BE2C (cell line): ENCODE results near the gene GRK4.

Experiments
- DNase-seq: peaks from one replicate; pipeline ENCODE4 v3.0.0-alpha.2; 2020
- H3K27me3 ChIP-seq: fragments of 250-450 bp; sonication (Bioruptor Pico); 2 replicates; pipeline ENCODE4 v1.5.1; 2020; ENCODE audit warnings: mild to moderate bottlenecking
- H3K36me3 ChIP-seq: fragments of 250-450 bp; sonication (Bioruptor Pico); 2 replicates; pipeline ENCODE4 v1.5.1; 2020; ENCODE audit warnings: mild to moderate bottlenecking
- H3K4me1 ChIP-seq: fragments of 250-450 bp; sonication (Bioruptor Pico); 2 replicates; pipeline ENCODE4 v1.5.1; 2020
- H3K4me3 ChIP-seq: 2 replicates; pipeline ENCODE4 v1.5.1; 2011; ENCODE audit warnings: low read depth, low read length
- H3K9me3 ChIP-seq: fragments of 250-450 bp; sonication (Bioruptor Pico); 2 replicates; pipeline ENCODE4 v1.5.1; 2020
- TF ChIP-seq, protein P1 (sequence below): IDR thresholded peaks from 2 replicates; pipeline ENCODE4 v1.5.1; 2012; ENCODE audit warnings: mild to moderate bottlenecking, low read depth, low read length

The GRK4 gene

DNA sequence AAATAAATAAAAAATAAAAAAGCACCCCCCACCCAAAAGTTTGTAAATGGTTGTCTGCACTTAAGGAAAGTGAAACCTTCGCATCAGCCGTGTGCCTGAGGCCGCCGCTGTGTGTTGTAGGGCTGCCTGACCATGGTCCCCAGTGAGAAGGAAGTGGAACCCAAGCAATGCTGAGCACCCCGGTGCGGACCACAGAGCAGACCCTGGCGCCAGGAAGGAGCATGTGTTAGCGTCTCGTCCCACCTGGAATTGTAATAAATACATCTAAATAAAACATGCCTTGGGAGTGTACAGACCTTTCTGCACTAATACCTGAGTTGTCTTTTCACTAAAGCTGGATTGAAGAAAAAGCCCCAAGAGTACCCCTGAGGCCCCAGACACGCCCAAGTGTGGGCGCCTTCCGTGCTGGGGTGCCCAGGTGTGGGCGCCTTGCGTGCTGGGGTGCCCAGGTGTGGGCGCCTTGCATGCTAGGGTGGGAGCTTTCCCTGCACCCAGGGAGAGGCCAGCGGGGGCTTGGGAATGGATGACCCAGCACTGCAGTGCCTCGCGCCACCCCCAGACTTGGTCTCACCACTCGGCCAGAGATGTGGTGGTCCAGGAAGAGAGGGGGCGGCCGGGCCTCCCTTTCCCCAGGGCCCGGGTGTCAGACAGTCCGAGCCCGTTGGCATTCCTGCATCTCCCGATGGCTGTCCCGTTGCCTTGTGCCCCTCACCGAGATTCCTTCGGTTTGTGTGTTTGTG lies 77.3 kb downstream of the GRK4 start:
- H3K4me3 ChIP-seq = peak overlapping the region; percentile 78
- no peaks in the 10 kb centered on the region for H3K27me3 ChIP-seq
- H3K4me1 ChIP-seq = no peaks in the 10 kb centered on the region
- no peak for DNase-seq
- TF ChIP-seq, protein P1, sequence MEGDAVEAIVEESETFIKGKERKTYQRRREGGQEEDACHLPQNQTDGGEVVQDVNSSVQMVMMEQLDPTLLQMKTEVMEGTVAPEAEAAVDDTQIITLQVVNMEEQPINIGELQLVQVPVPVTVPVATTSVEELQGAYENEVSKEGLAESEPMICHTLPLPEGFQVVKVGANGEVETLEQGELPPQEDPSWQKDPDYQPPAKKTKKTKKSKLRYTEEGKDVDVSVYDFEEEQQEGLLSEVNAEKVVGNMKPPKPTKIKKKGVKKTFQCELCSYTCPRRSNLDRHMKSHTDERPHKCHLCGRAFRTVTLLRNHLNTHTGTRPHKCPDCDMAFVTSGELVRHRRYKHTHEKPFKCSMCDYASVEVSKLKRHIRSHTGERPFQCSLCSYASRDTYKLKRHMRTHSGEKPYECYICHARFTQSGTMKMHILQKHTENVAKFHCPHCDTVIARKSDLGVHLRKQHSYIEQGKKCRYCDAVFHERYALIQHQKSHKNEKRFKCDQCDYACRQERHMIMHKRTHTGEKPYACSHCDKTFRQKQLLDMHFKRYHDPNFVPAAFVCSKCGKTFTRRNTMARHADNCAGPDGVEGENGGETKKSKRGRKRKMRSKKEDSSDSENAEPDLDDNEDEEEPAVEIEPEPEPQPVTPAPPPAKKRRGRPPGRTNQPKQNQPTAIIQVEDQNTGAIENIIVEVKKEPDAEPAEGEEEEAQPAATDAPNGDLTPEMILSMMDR = no peak
- H3K36me3 ChIP-seq = no peaks in the 10 kb centered on the region
- no peaks in the 10 kb centered on the region for H3K9me3 ChIP-seq

DNA sequence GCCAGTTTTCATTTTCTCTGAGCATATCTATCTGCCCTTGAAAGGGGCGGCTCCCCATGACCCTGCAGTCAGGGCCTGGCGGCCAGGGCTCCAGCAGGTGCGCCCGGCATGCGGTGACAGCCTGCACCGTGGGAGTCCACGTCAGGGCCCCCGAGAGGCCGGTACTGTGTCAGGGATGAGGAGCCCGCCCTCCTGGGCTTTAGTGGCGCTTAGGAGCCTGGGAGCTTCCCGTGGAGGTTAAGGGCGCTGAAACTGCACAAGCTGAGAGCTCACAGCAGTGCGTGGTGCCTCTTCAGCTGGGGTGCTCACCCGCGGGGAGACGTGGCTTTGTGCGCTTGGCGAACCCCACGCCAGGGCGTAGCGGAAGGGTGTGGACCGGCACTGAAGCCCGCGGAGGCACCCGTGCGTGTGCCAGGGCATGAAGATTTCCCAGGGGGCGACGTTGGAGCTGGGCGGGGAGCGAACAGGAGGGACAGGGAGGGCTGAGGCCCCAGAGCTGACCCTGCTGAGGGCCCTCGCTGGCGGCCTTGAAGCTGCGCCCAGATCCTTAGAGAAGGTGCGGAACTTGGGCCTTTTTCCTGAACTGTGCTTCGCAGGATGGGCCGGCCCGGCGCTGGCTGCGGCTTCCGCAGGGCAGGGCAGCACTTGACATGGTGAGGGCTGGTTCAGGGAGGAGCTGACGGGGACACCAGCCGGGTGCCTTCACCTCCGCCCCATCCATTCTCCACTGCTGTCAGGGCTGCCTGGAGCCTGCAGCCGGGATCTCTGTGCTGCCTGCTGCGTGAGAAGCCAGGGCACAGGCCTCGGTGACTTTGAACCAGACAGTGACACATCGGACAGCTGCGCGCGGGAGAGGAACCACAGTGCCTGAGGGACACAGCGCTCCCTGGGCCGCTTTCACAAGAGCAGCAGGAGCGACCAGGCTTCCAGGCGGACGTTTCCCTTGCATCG lies 78.1 kb downstream of the GRK4 start:
- peak; percentile 79 for DNase-seq
- H3K27me3 ChIP-seq = no peaks in the 10 kb centered on the region

DNA sequence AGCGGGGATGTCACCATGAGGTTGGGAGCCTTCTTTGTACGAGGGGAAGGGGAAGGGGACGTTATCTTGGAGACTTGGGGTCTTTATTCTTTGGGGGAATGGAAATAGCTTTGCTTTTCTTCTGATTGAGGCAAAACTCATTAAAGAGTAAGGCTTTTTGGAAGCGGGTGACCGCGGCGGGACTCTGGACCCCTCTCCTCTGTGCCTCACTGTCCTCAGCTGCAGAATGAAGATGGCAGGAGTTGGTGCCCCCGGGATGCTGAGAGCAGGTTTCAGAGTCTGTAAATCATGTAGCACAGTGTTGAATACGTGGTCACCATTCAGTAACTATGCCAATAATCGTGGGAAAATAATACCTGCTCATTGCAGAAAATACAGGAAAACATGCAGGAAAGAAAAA lies 78.9 kb downstream of the GRK4 start:
- no peak for DNase-seq
- Histone ChIP-seq H3K4me3 (peak overlapping the region; percentile 78), H3K36me3 (no peaks in the 10 kb centered on the region), H3K27me3 (no peaks in the 10 kb centered on the region), H3K4me1 (no peaks in the 10 kb centered on the region), H3K9me3 (no peaks in the 10 kb centered on the region)
- TF ChIP-seq, protein P1 = 0 out of 2 replicates have a peak, but pooled peaks have one; percentile 0

More for the DNA sequence above, 78.1 kb downstream of the GRK4 start:
- H3K9me3 ChIP-seq = no peaks in the 10 kb centered on the region
- H3K36me3 ChIP-seq = no peaks in the 10 kb centered on the region
- H3K4me1 ChIP-seq = no peaks in the 10 kb centered on the region
- TF ChIP-seq, protein P1 = 0 out of 2 replicates have a peak, but pooled peaks have one; percentile 3
- peak overlapping the region; percentile 78 for H3K4me3 ChIP-seq

DNA sequence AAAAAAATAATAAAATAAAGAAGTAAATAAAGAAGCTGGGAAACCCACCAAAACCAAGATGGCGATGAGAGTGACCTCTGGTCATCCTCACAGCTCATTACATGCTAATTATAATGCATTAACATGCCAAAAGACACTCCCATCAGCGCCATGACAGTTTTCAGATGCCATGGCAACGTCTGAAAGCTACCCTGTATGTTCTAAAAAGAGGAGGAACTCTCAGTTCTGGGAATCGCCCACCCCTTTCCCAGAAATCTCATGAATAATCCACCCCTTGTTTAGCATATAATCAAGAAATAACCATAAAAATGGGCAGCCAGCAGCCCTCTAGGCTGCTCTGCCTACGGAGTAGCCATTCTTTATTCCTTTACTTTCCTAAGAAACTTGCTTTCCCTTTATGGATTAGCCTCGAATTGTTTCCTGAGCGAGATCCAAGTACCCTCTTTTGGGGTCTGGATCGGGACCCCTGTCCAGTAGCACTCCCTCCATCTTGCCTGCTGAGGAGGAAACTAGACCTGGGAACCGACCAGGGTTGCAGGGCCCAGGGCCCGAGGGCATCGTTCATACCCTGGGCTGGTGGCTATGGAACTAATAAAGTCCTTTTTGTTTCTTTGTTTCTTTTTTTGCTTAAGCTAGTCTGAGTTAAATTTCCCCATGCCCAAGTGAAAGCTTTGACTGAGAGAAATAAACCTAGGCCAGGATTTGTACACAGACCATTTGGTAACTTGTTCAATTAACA lies 80.1 kb downstream of the GRK4 start:
- no peak for DNase-seq
- Histone ChIP-seq H3K27me3 (no peaks in the 10 kb centered on the region), H3K4me1 (no peaks in the 10 kb centered on the region), H3K9me3 (no peaks in the 10 kb centered on the region), H3K4me3 (no peak overlapping the region), H3K36me3 (no peaks in the 10 kb centered on the region)
- TF ChIP-seq, protein P1 = no peak

DNA sequence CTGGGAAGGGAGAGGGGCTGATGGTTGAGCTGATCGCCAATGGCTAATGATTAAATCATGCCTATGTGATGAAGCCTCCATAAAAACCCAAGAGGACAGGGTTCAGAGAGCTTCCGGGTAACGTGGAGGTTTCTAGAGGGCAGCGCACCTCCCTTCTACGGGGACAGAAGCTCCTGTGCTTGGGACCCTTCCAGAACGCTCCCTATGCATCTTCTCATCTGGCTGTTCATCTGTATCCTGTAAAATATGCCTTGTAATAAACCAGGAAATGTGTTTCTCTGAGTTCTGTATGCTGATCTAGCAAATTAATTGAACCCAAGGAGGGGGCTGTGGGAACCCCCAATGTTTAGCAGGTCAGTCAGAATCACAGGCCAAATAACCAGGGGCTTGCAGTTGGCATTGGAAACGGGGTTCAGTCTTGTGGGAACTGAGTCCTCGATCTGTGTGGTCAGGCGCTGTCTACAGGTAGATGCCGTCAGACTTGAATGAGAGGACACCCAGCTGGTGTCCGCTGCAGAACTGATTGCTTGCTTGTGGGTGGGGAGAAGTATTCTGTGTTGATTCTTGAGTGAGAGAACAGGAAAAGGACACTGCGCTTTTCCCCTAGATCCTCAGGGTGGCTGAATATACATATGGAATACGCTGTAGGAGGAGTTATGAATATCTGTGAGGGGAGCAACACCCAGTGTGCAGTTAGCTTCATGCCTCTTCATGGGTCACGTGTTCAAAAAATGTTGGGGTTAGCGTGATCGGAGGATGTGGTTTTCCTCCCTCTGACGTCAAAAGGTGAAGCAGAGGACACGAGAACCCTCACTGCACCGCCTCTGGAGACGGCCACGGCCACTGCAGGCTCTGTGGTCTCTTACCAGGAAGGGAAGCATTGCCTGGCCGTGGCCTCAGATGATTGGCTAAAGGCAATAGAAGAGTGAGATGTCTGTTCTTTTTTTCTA lies 81.8 kb downstream of the GRK4 start:
- H3K4me1 ChIP-seq = no peaks in the 10 kb centered on the region
- no peaks in the 10 kb centered on the region for H3K36me3 ChIP-seq
- no peak overlapping the region for H3K4me3 ChIP-seq
- H3K27me3 ChIP-seq = no peaks in the 10 kb centered on the region
- no peak for DNase-seq
- TF ChIP-seq, protein P1 = no peak
- H3K9me3 ChIP-seq = no peaks in the 10 kb centered on the region
